GM20431 (cell line): ENCODE results near the gene UBA52.

Experiments used
- in situ Hi-C: fragments of 300-500 bp; cut with MseI, MboI; formaldehyde crosslinking; loops from one replicate; pipeline ENCODE4 v1.15.0; 2020; ENCODE audit warnings: low sequenced_read_pairs; ENCODE audit not compliant: unreplicated experiment

The UBA52 gene

DNA sequence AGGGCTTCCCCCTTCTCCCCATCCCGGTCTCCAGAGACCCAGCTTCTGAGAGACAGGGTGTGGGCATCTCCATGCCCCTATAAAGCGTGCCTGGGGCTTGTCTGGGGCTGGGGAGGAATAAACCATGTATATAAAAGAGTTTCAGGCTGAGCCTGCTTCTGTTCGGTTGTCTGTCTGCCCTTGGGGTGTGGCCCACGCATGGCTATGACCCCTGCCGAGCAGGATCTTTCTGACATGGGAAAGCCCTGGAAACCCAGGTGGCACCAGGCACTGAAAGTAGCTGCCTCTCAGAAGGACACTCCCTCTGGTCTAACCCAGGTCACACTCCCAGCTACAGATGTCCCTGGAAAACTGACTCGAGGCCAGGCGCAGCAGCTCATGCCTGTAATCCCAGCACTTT, 49.2 kb downstream of the UBA52 start:
- in situ Hi-C loops = no loop called here

DNA sequence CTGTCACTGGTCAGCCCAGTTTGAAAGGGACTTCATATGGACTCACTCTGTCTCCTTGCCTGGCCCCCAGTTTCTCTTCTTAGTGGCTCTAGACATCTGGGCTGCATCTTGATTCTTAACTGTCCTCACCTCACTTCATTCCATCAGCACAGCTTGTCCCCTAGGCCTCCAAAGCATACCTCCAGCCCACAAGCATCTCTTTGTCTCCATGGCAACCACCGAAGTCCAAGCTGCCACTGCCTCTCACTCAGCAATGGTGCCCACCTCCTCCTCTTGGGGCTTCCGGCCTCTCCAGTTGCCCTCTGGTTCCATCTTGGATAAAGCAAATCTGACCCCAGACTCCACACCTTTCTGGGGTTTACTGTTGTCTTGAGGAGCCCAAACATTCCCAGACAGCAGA, 55.2 kb downstream of the UBA52 start:
- in situ Hi-C loops = no loop called here
